H9 (cell line): ENCODE results near the gene STT3B. TPM values are rescaled to one million over a fixed set of nuclear protein-coding genes. Genes with fewer than 3 reads are reported as not detected.

ENCODE experiments used
- DNase-seq: peaks from one replicate; pipeline ENCODE4 v3.0.0-alpha.2; 2017
- H2AFZ ChIP-seq: one replicate; pipeline ENCODE4 v1.6.1; 2013; ENCODE audit warnings: mild to moderate bottlenecking, low read length, control low read depth, moderate library complexity
- H2AK5ac ChIP-seq: 2 replicates; pipeline ENCODE4 v1.6.1; 2013; ENCODE audit warnings: low read length, control low read depth, mixed read lengths; ENCODE audit not compliant: insufficient read length
- H2BK120ac ChIP-seq: one replicate; pipeline ENCODE4 v1.6.1; 2013; ENCODE audit warnings: low read depth, mild to moderate bottlenecking, low read length, control low read depth, inconsistent platforms; ENCODE audit not compliant: poor library complexity, severe bottlenecking
- H2BK12ac ChIP-seq: 2 replicates; pipeline ENCODE4 v1.6.1; 2013; ENCODE audit warnings: low read length, control low read depth, mixed read lengths, low read depth; ENCODE audit not compliant: insufficient read length
- H2BK15ac ChIP-seq: 2 replicates; pipeline ENCODE4 v1.6.1; 2013; ENCODE audit warnings: low read depth, low read length, control low read depth
- H2BK20ac ChIP-seq: one replicate; pipeline ENCODE4 v1.6.1; 2013; ENCODE audit warnings: low read depth, mild to moderate bottlenecking, low read length, control low read depth, inconsistent platforms; ENCODE audit not compliant: poor library complexity, severe bottlenecking
- H2BK5ac ChIP-seq: 2 replicates; pipeline ENCODE4 v1.6.1; 2013; ENCODE audit warnings: low read length, control low read depth, mixed read lengths; ENCODE audit not compliant: insufficient read length
- H3K14ac ChIP-seq: 2 replicates; pipeline ENCODE4 v1.6.1; 2013; ENCODE audit warnings: low read length, control low read depth; ENCODE audit not compliant: insufficient read depth
- H3K18ac ChIP-seq: 2 replicates; pipeline ENCODE4 v1.6.1; 2013; ENCODE audit warnings: low read depth, mild to moderate bottlenecking, mixed read lengths, low read length, control low read depth; ENCODE audit not compliant: insufficient read length
- H3K23ac ChIP-seq: 2 replicates; pipeline ENCODE4 v1.6.1; 2013; ENCODE audit warnings: low read length, control low read depth, mixed read lengths, low read depth; ENCODE audit not compliant: insufficient read length
- H3K23me2 ChIP-seq: 2 replicates; pipeline ENCODE4 v1.6.1; 2013; ENCODE audit warnings: low read depth, mild to moderate bottlenecking, mixed read lengths, low read length, control low read depth; ENCODE audit not compliant: insufficient read length, poor library complexity, severe bottlenecking
- H3K27ac ChIP-seq: 2 replicates; pipeline ENCODE4 v1.5.1; 2013; ENCODE audit warnings: low read length, control low read depth, mixed read lengths, low read depth; ENCODE audit not compliant: insufficient read length
- H3K27me3 ChIP-seq: 2 replicates; pipeline ENCODE4 v1.6.1; 2013; ENCODE audit warnings: low read length, control low read depth, inconsistent platforms; ENCODE audit not compliant: insufficient read depth
- H3K4ac ChIP-seq: 2 replicates; pipeline ENCODE4 v1.6.1; 2013; ENCODE audit warnings: low read depth, mild to moderate bottlenecking, control low read depth, inconsistent platforms, low read length, moderate library complexity
- H3K4me1 ChIP-seq: 2 replicates; pipeline ENCODE4 v1.6.1; 2013; ENCODE audit warnings: low read length, control low read depth, inconsistent platforms; ENCODE audit not compliant: insufficient read depth
- H3K4me2 ChIP-seq: 2 replicates; pipeline ENCODE4 v1.6.1; 2013; ENCODE audit warnings: low read length, control low read depth, mixed read lengths; ENCODE audit not compliant: insufficient read length, insufficient read depth
- H3K56ac ChIP-seq: 2 replicates; pipeline ENCODE4 v1.6.1; 2013; ENCODE audit warnings: low read depth, mild to moderate bottlenecking, mixed read lengths, low read length, control low read depth; ENCODE audit not compliant: insufficient read length
- H3K79me1 ChIP-seq: 2 replicates; pipeline ENCODE4 v1.6.1; 2013; ENCODE audit warnings: low read depth, mild to moderate bottlenecking, moderate library complexity, low read length, control low read depth, inconsistent platforms; ENCODE audit not compliant: insufficient read depth, poor library complexity, severe bottlenecking
- H3K79me2 ChIP-seq: 2 replicates; pipeline ENCODE4 v1.6.1; 2013; ENCODE audit warnings: low read length, control low read depth, inconsistent platforms; ENCODE audit not compliant: insufficient read depth
- H3K9ac ChIP-seq: 2 replicates; pipeline ENCODE4 v1.6.1; 2013; ENCODE audit warnings: low read length, control low read depth, mixed read lengths; ENCODE audit not compliant: insufficient read length; ENCODE audit errors: extremely low read depth
- H3K9me3 ChIP-seq: one replicate; pipeline ENCODE4 v1.6.1; 2013; ENCODE audit warnings: low read depth, low read length, inconsistent platforms; ENCODE audit not compliant: control insufficient read depth
- H3T11ph ChIP-seq: one replicate; pipeline ENCODE4 v1.6.1; 2013; ENCODE audit warnings: mild to moderate bottlenecking, low read length, control low read depth, inconsistent platforms
- H4K20me1 ChIP-seq: one replicate; pipeline ENCODE4 v1.6.1; 2013; ENCODE audit not compliant: control insufficient read depth, insufficient read length, insufficient read depth
- H4K5ac ChIP-seq: 2 replicates; pipeline ENCODE4 v1.6.1; 2013; ENCODE audit warnings: low read depth, mild to moderate bottlenecking, mixed read lengths, low read length, control low read depth; ENCODE audit not compliant: insufficient read length
- H4K8ac ChIP-seq: replicated peaks from 2 replicates; pipeline ENCODE4 v1.6.1; 2013; ENCODE audit warnings: low read length, control low read depth, mixed read lengths, low read depth; ENCODE audit not compliant: insufficient read length
- H4K91ac ChIP-seq: 2 replicates; pipeline ENCODE4 v1.6.1; 2013; ENCODE audit warnings: low read depth, mild to moderate bottlenecking, moderate library complexity, mixed read lengths, low read length, control low read depth; ENCODE audit not compliant: insufficient read length
- H3K27ac Mint-ChIP-seq, 3 experiments: 2 replicates in 2 of 3; 3 replicates in 1 of 3; pipeline ENCODE4 v1.8.0; 2020 to 2021; ENCODE audit warnings: mixed read lengths in 3 of 3, mild to moderate bottlenecking in 1 of 3, moderate library complexity in 1 of 3
- H3K27me3 Mint-ChIP-seq: 2 replicates; pipeline ENCODE4 v1.8.0; 2021; ENCODE audit warnings: low read depth, mild to moderate bottlenecking, moderate library complexity, mixed read lengths
- H3K36me3 Mint-ChIP-seq, 3 experiments: 2 replicates in 2 of 3; 3 replicates in 1 of 3; pipeline ENCODE4 v1.8.0; 2020 to 2021; ENCODE audit warnings: low read depth in 3 of 3, mixed read lengths in 3 of 3; ENCODE audit not compliant: insufficient read depth in 1 of 3
- H3K4me1 Mint-ChIP-seq, 2 experiments: 2 replicates each; pipeline ENCODE4 v1.8.0; 2020; ENCODE audit warnings: mixed read lengths in 2 of 2
- H3K4me3 Mint-ChIP-seq, 2 experiments: 2 replicates in 1 of 2; 3 replicates in 1 of 2; pipeline ENCODE4 v1.8.0; 2020 to 2021; ENCODE audit warnings: mild to moderate bottlenecking in 2 of 2, mixed read lengths in 2 of 2, moderate library complexity in 1 of 2
- H3K9me3 Mint-ChIP-seq, 2 experiments: 2 replicates in 1 of 2; 3 replicates in 1 of 2; pipeline ENCODE4 v1.8.0; 2020; ENCODE audit warnings: mild to moderate bottlenecking in 2 of 2, mixed read lengths in 2 of 2, moderate library complexity in 1 of 2
- CTCF ChIP-seq: fragments of 200-600 bp; sonication (generic); conservative IDR thresholded peaks from 3 replicates; pipeline ENCODE4 v1.8.0; 2021; ENCODE audit warnings: antibody characterized with exemption, mild to moderate bottlenecking
- WGBS: extraction: QIAGEN DNeasy Blood & Tissue Kit; methylation state at CpG from one replicate; pipeline ENCODE4 v1.1.7; 2013; ENCODE audit warnings: missing lambda C conversion rate, low lambda C conversion rate, mixed read lengths; ENCODE audit not compliant: insufficient read length; ENCODE audit errors: extremely low coverage; 5-methylcytosine and 5-hydroxymethylcytosine counted together
- total RNA-seq: library from RNA; stranded (reverse); gene quantifications from 2 replicates; pipeline ENCODE4 v1.2.1, GENCODE V29; 2021

Gene STT3B
- total RNA-seq, 1 experiment from 2014 or later = 79.9 TPM

GRCh38 chr3:31568649-31569048 lies 35.9 kb downstream of the STT3B start:
- Histone ChIP-seq H3K9ac (no peak overlapping the region), H3K56ac (no peak overlapping the region), H3T11ph (no peak overlapping the region), H4K20me1 (no peaks in the 10 kb centered on the region), H4K91ac (no peak overlapping the region), H2BK12ac (no peak overlapping the region), H3K18ac (no peak overlapping the region), H3K4me2 (no peak overlapping the region), H2AFZ (no peak overlapping the region), H3K9me3 (no peaks in the 10 kb centered on the region), H2BK5ac (no peak overlapping the region), H4K5ac (no peak overlapping the region), H3K27me3 (no peaks in the 10 kb centered on the region), H3K79me2 (peaks cover 13% of the 10 kb centered on the region; the same call in 1 of the 2 replicates), H2BK120ac (no peak overlapping the region), H2BK20ac (no peak overlapping the region), H3K27ac (no peak overlapping the region), H3K23me2 (no peaks in the 10 kb centered on the region), H3K79me1 (peaks cover 1% of the 10 kb centered on the region), H2AK5ac (no peak overlapping the region), H2BK15ac (no peak overlapping the region), H3K14ac (no peak overlapping the region), H3K4ac (no peak overlapping the region), H3K23ac (no peak overlapping the region), H3K4me1 (no peaks in the 10 kb centered on the region; the same call in 1 of the 2 replicates), H4K8ac (no peak overlapping the region)
- TF ChIP-seq CTCF = no peak
- H3K27me3 Mint-ChIP-seq = no peaks in the 10 kb centered on the region
- H3K4me1 Mint-ChIP-seq = peaks cover 25 to 32% of the 10 kb centered on the region in 2 experiments
- H3K9me3 Mint-ChIP-seq = no peaks in the 10 kb centered on the region
- no peaks in the 10 kb centered on the region for H3K36me3 Mint-ChIP-seq
- no peak overlapping the region for H3K4me3 Mint-ChIP-seq
- no CpG with 5 or more reads among the region's 1 CpG for WGBS
- H3K27ac Mint-ChIP-seq = no peak overlapping the region
- no peak for DNase-seq
